IMR-90 (cell line): ENCODE data around the gene PIP4K2A. TPM values are rescaled to one million over a fixed set of nuclear protein-coding genes. Genes with fewer than 3 reads are reported as not detected.

Experiments
- ATAC-seq: fragments of 200-7000 bp; cut with Tn5 transposase; 2 replicates; pipeline ENCODE4 v1.9.1; 2020; ENCODE audit warnings: low read depth, mild to moderate bottlenecking, moderate library complexity
- BruUV-seq: library from RNA; stranded (reverse); fragments of 400-500 nt; replicated peaks from 2 replicates; lab custom pipeline; 2021; lab: Mats Ljungman, UMichigan
- CTCF ChIA-PET: fragments of 300-600 bp; formaldehyde crosslinking; extraction: SDS; loops from one replicate; lab custom pipeline; 2021; ENCODE audit warnings: antibody characterized with exemption; lab: Yijun Ruan, JAX
- POLR2A ChIA-PET: fragments of 300-600 bp; sonication (Branson Sonifier 250); formaldehyde crosslinking; loops from one replicate; lab custom pipeline; 2022; ENCODE audit warnings: antibody characterized with exemption; ENCODE audit not compliant: unreplicated experiment; lab: Charles Lee
- DNase-seq: peaks from one replicate; pipeline ENCODE4 v3.0.0; 2013
- H2AFZ ChIP-seq: replicated peaks from 2 replicates; pipeline ENCODE3; 2013; ENCODE audit warnings: low read length, mild to moderate bottlenecking; ENCODE audit not compliant: poor library complexity
- H2AK5ac ChIP-seq: 2 replicates; pipeline ENCODE4 v1.6.1; 2013; ENCODE audit warnings: low read depth, low read length, inconsistent platforms
- H2AK9ac ChIP-seq: replicated peaks from 2 replicates; pipeline ENCODE3; 2013; ENCODE audit warnings: mild to moderate bottlenecking, low read depth, low read length, moderate library complexity; ENCODE audit not compliant: poor library complexity
- H2BK120ac ChIP-seq: 2 replicates; pipeline ENCODE4 v1.6.1; 2013; ENCODE audit warnings: low read depth, low read length, inconsistent platforms
- H2BK15ac ChIP-seq: 3 replicates; pipeline ENCODE4 v1.6.1; 2013; ENCODE audit warnings: low read depth, low read length, inconsistent platforms
- H2BK20ac ChIP-seq: 2 replicates; pipeline ENCODE4 v1.6.1; 2013; ENCODE audit warnings: low read depth, mild to moderate bottlenecking, inconsistent platforms, low read length, moderate library complexity
- H2BK5ac ChIP-seq: 2 replicates; pipeline ENCODE4 v1.6.1; 2013; ENCODE audit warnings: mild to moderate bottlenecking, low read depth, low read length, inconsistent platforms; ENCODE audit not compliant: poor library complexity, severe bottlenecking
- H3K14ac ChIP-seq: replicated peaks from 2 replicates; pipeline ENCODE4 v1.6.1; 2013; ENCODE audit warnings: low read depth, low read length, inconsistent platforms
- H3K18ac ChIP-seq: 2 replicates; pipeline ENCODE4 v1.6.1; 2013; ENCODE audit warnings: low read depth, low read length, control low read depth
- H3K23ac ChIP-seq: 2 replicates; pipeline ENCODE4 v1.6.1; 2013; ENCODE audit warnings: low read depth, low read length, inconsistent platforms
- H3K27ac ChIP-seq: 2 replicates; pipeline ENCODE4 v1.5.1; 2013; ENCODE audit warnings: mild to moderate bottlenecking, control low read depth, low read length; ENCODE audit not compliant: insufficient read depth
- H3K27me3 ChIP-seq: 2 replicates; pipeline ENCODE4 v1.6.1; 2013; ENCODE audit warnings: low read length; ENCODE audit not compliant: control insufficient read depth, insufficient read depth
- H3K36me3 ChIP-seq: 2 replicates; pipeline ENCODE4 v1.6.1; 2013; ENCODE audit warnings: low read length, mixed read lengths; ENCODE audit not compliant: control insufficient read depth, insufficient read depth
- H3K4ac ChIP-seq: 2 replicates; pipeline ENCODE4 v1.6.1; 2013; ENCODE audit warnings: low read depth, low read length, inconsistent platforms
- H3K4me1 ChIP-seq: 2 replicates; pipeline ENCODE4 v1.6.1; 2013; ENCODE audit warnings: low read length, mixed read lengths; ENCODE audit not compliant: control insufficient read depth, insufficient read depth
- H3K4me2 ChIP-seq: 2 replicates; pipeline ENCODE4 v1.6.1; 2013; ENCODE audit warnings: low read depth, mild to moderate bottlenecking, control low read depth, low read length, moderate library complexity
- H3K4me3 ChIP-seq: 2 replicates; pipeline ENCODE4 v1.5.1; 2013; ENCODE audit warnings: low read depth, mild to moderate bottlenecking, control low read depth, low read length, moderate library complexity; ENCODE audit not compliant: insufficient read depth
- H3K56ac ChIP-seq: 2 replicates; pipeline ENCODE4 v1.6.1; 2013; ENCODE audit warnings: low read length, inconsistent platforms; ENCODE audit not compliant: insufficient read depth; ENCODE audit errors: extremely low read depth
- H3K79me1 ChIP-seq, 2 experiments: 2 replicates each; pipeline ENCODE4 v1.6.1; 2013; ENCODE audit warnings: low read length in 2 of 2, inconsistent platforms in 1 of 2, low read depth in 1 of 2
- H3K9ac ChIP-seq: 2 replicates; pipeline ENCODE4 v1.6.1; 2013; ENCODE audit warnings: low read depth, low read length, control low read depth
- H3K9me1 ChIP-seq: 2 replicates; pipeline ENCODE4 v1.6.1; 2013; ENCODE audit warnings: low read length, inconsistent platforms; ENCODE audit not compliant: insufficient read depth
- H3K9me3 ChIP-seq: 2 replicates; pipeline ENCODE4 v1.6.1; 2013; ENCODE audit warnings: low read length; ENCODE audit not compliant: control insufficient read depth, insufficient read depth
- H4K20me1 ChIP-seq: 2 replicates; pipeline ENCODE4 v1.6.1; 2013; ENCODE audit warnings: low read length, inconsistent platforms; ENCODE audit not compliant: insufficient read depth
- H4K5ac ChIP-seq: 2 replicates; pipeline ENCODE4 v1.6.1; 2013; ENCODE audit warnings: mild to moderate bottlenecking, low read depth, low read length, control low read depth
- H4K8ac ChIP-seq, 2 experiments: 2 replicates each; pipeline ENCODE4 v1.6.1; 2013; ENCODE audit warnings: low read depth in 2 of 2, low read length in 2 of 2, control low read depth in 1 of 2, inconsistent platforms in 1 of 2
- H4K91ac ChIP-seq: 2 replicates; pipeline ENCODE4 v1.6.1; 2013; ENCODE audit warnings: low read depth, low read length, inconsistent platforms; ENCODE audit not compliant: insufficient read depth
- CEBPB ChIP-seq: IDR thresholded peaks from 2 replicates; pipeline ENCODE4 v1.6.1; 2012; ENCODE audit warnings: low read depth, low read length, improper control_type of control experiment
- FOS ChIP-seq: fragments of 150-350 bp; IDR thresholded peaks from 2 replicates; pipeline ENCODE4 v1.6.1; 2016; ENCODE audit warnings: low read depth, low read length
- MAFK ChIP-seq: IDR thresholded peaks from 2 replicates; pipeline ENCODE4 v1.6.1; 2012; ENCODE audit warnings: low read depth, low read length, improper control_type of control experiment
- MAZ ChIP-seq: IDR thresholded peaks from 2 replicates; pipeline ENCODE4 v1.6.1; 2012; ENCODE audit warnings: low read depth, mild to moderate bottlenecking, low read length, improper control_type of control experiment, moderate library complexity, borderline replicate concordance
- MXI1 ChIP-seq: IDR thresholded peaks from 2 replicates; pipeline ENCODE4 v1.6.1; 2012; ENCODE audit warnings: low read depth, mild to moderate bottlenecking, low read length, moderate library complexity, borderline replicate concordance
- NFE2L2 ChIP-seq: fragments of 150-350 bp; IDR thresholded peaks from 2 replicates; pipeline ENCODE4 v1.6.1; 2016; ENCODE audit warnings: low read depth, mild to moderate bottlenecking, low read length
- RCOR1 ChIP-seq: IDR thresholded peaks from 2 replicates; pipeline ENCODE4 v1.6.1; 2012; ENCODE audit warnings: mild to moderate bottlenecking, low read length, improper control_type of control experiment; ENCODE audit not compliant: insufficient replicate concordance
- SMC3 ChIP-seq: fragments of 150-350 bp; IDR thresholded peaks from 2 replicates; pipeline ENCODE4 v1.6.1; 2016; ENCODE audit warnings: low read depth, mild to moderate bottlenecking, antibody characterized with exemption, low read length, moderate library complexity
- USF2 ChIP-seq: fragments of 150-350 bp; IDR thresholded peaks from 2 replicates; pipeline ENCODE4 v1.6.1; 2017; ENCODE audit warnings: mild to moderate bottlenecking, antibody characterized with exemption, low read length, low read depth
- WGBS, 2 experiments: methylation state at CpG; one replicate each; pipeline versions ENCODE4 v1.1.5 to v1.1.7; 2013; ENCODE audit warnings: missing lambda C conversion rate in 2 of 2; ENCODE audit not compliant: insufficient read length in 1 of 2; ENCODE audit errors: extremely low coverage in 2 of 2; 5-methylcytosine and 5-hydroxymethylcytosine counted together
- dilution Hi-C: fragments of 300-500 bp; cut with HindIII; formaldehyde crosslinking; loops from one replicate; pipeline ENCODE4 v1.14.3; 2018; ENCODE audit warnings: low sequenced_read_pairs; ENCODE audit not compliant: unreplicated experiment
- in situ Hi-C: fragments of 300-500 bp; cut with MboI; formaldehyde crosslinking; loops from 3 replicates; pipeline ENCODE4 v1.14.3; 2019; ENCODE audit warnings: low sequenced_read_pairs, inconsistent platforms, mixed read lengths
- intact Hi-C: fragments of 100-400 bp; cut with micrococcal nuclease; formaldehyde crosslinking; loops from 2 replicates; pipeline ENCODE4 v1.10.0; 2022
- polyA plus RNA-seq, 3 experiments: library from polyadenylated mRNA; depleted of rRNA; stranded (reverse); fragments of >200 nt; gene quantifications; 2 replicates each; pipeline ENCODE4 v1.2.3, GENCODE V29; 2012; ENCODE audit warnings: low replicate concordance in 1 of 3
- total RNA-seq: library from RNA; depleted of rRNA; stranded (reverse); fragments of >200 nt; gene quantifications from 2 replicates; pipeline ENCODE4 v1.2.3, GENCODE V29; 2012
- TF ChIP-seq, protein P1 (sequence below): fragments of 150-350 bp; IDR thresholded peaks from 2 replicates; pipeline ENCODE4 v1.6.1; 2016; ENCODE audit warnings: low read depth, mild to moderate bottlenecking, low read length, moderate library complexity, borderline replicate concordance
- TF ChIP-seq, protein P2 (sequence below): conservative IDR thresholded peaks from 2 replicates; pipeline ENCODE4 v1.5.1; 2012; ENCODE audit warnings: mild to moderate bottlenecking, low read depth, low read length, improper control_type of control experiment

Gene PIP4K2A
- total and polyA plus RNA-seq, 2 of the 4 experiments (the other 2 are of a cell fraction), result 9.8 to 18.1 TPM

GRCh38 chr10:22740180-22740579 lies 25.8 kb upstream of the PIP4K2A start:
- 100% methylated on average over 1 of the region's 2 CpGs; no CpG with 5 or more reads in 1 of the 2 experiments for WGBS, 2 experiments
- Histone ChIP-seq H2AK5ac (0 out of 2 replicates have a peak overlapping the region, but pooled peaks have one; percentile 16), H4K91ac (no peak overlapping the region), H2BK15ac (no peak overlapping the region), H3K9ac (no peak overlapping the region), H2AK9ac (no peak overlapping the region), H2BK20ac (0 out of 2 replicates have a peak overlapping the region, but pooled peaks have one; percentile 24), H3K36me3 (no peaks in the 10 kb centered on the region), H3K79me1 (no peaks in the 10 kb centered on the region), H4K5ac (no peak overlapping the region), H3K4me1 (no peaks in the 10 kb centered on the region; the same call in 1 of the 2 replicates), H3K9me3 (0 out of 2 replicates have a peak, but pooled peaks cover 2% of the 10 kb centered on the region), H3K18ac (no peak overlapping the region), H3K27ac (no peak overlapping the region), H2BK120ac (no peak overlapping the region), H4K8ac (no peak overlapping the region), H2BK5ac (no peak overlapping the region), H3K14ac (no peak overlapping the region), H3K9me1 (no peaks in the 10 kb centered on the region), H3K56ac (no peak overlapping the region), H3K23ac (no peak overlapping the region), H2AFZ (peak overlapping the region; percentile 32), H3K4me3 (no peak overlapping the region), H3K4me2 (no peak overlapping the region), H4K20me1 (no peaks in the 10 kb centered on the region), H3K4ac (no peak overlapping the region), H3K27me3 (no peaks in the 10 kb centered on the region)
- dilution Hi-C loops, result no loop called here
- POLR2A ChIA-PET, result no interaction called here
- ATAC-seq, result no peak
- DNase-seq, result peak; percentile 35
- CTCF ChIA-PET, result no interaction called here
- TF ChIP-seq CEBPB (no peak), FOS (no peak), RCOR1 (no peak), USF2 (no peak), NFE2L2 (no peak), MAFK (no peak), MXI1 (no peak), SMC3 (no peak), MAZ (no peak)
- TF ChIP-seq, protein P1, sequence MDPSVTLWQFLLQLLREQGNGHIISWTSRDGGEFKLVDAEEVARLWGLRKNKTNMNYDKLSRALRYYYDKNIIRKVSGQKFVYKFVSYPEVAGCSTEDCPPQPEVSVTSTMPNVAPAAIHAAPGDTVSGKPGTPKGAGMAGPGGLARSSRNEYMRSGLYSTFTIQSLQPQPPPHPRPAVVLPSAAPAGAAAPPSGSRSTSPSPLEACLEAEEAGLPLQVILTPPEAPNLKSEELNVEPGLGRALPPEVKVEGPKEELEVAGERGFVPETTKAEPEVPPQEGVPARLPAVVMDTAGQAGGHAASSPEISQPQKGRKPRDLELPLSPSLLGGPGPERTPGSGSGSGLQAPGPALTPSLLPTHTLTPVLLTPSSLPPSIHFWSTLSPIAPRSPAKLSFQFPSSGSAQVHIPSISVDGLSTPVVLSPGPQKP, result no peak
- TF ChIP-seq, protein P2, sequence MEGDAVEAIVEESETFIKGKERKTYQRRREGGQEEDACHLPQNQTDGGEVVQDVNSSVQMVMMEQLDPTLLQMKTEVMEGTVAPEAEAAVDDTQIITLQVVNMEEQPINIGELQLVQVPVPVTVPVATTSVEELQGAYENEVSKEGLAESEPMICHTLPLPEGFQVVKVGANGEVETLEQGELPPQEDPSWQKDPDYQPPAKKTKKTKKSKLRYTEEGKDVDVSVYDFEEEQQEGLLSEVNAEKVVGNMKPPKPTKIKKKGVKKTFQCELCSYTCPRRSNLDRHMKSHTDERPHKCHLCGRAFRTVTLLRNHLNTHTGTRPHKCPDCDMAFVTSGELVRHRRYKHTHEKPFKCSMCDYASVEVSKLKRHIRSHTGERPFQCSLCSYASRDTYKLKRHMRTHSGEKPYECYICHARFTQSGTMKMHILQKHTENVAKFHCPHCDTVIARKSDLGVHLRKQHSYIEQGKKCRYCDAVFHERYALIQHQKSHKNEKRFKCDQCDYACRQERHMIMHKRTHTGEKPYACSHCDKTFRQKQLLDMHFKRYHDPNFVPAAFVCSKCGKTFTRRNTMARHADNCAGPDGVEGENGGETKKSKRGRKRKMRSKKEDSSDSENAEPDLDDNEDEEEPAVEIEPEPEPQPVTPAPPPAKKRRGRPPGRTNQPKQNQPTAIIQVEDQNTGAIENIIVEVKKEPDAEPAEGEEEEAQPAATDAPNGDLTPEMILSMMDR, result no peak
- BruUV-seq, result no TSS peak
- intact Hi-C loops, result no loop called here
- in situ Hi-C loops, result no loop called here
